Right ventricle myocardium superior (tissue), 1 donor: ENCODE measurements around the gene CRADD. TPM values are rescaled to one million over a fixed set of nuclear protein-coding genes. Genes with fewer than 3 reads are reported as not detected.
"Not testable (repeated sequence)": the region's sequence is repeated elsewhere in the genome, so short reads cannot be mapped to it uniquely, and the experiment has no call there.

Experiments
- ATAC-seq: fragments of 200-7000 bp; cut with Tn5 transposase; one replicate; pipeline ENCODE4 v1.9.1; 2020; ENCODE audit warnings: mild to moderate bottlenecking; ENCODE audit not compliant: poor library complexity
- DNase-seq: peaks from one replicate; pipeline ENCODE4 v3.0.0-alpha.2; 2020
- intact Hi-C: fragments of 100-400 bp; cut with DNase I; formaldehyde crosslinking; loops from one replicate; pipeline ENCODE4 v1.11.2; 2022
- long read RNA-seq: library from polyadenylated mRNA; unstranded; transcript quantifications from one replicate; pipeline ENCODE4 v2.0.0, GENCODE V29; 2021
- total RNA-seq: library from RNA; stranded (reverse); fragmentation: NEBNext Ultra II Directional; extraction: Animal tissue kit (Norgen Biotek cat#: 25700); gene quantifications from one replicate; pipeline ENCODE4 v1.2.1, GENCODE V29; 2021
- donor health status: DM: no; HTN: yes; CAD: no; lungs with severe emphysema.

Gene CRADD
- total RNA-seq, result 35.8 TPM
- long read RNA-seq, transcript CRADD-201 (3 exons, 1,169 nt), result major isoform, 25 of 35 reads
- long read RNA-seq, partial matches to known transcripts, result 1 of 35 reads
- long read RNA-seq, other reads (novel, unspliced or antisense), result 9 of 35 reads

GRCh38 chr12:93677195-93678064 is at the start of gene CRADD:
Gene CRADD, plus strand, starts transcription at chr12:93677375.
- DNase-seq (peak; percentile 80), ATAC-seq (peak; percentile 94)
- intact Hi-C loops, result loop anchor here (2.0 to 10.0 kb wide), 3 partner anchors 65 to 107 kb away; no protein-coding TSS in a partner anchor

GRCh38 chr12:93632383-93632782 is 44.8 kb upstream of the CRADD start:
- no peak for ATAC-seq
- no peak for DNase-seq
- intact Hi-C loops, result no loop called here

GRCh38 chr12:93634416-93634815 is 42.8 kb upstream of the CRADD start:
- no peak for DNase-seq
- intact Hi-C loops, result no loop called here
- ATAC-seq, result no peak

- intact Hi-C loops, result no loop called here
- no peak for ATAC-seq
- no peak for DNase-seq
Observed at GRCh38 chr12:93636708-93637107, 40.5 kb upstream of the CRADD start.

GRCh38 chr12:93638095-93638494 is 39.1 kb upstream of the CRADD start:
- no peak for DNase-seq
- intact Hi-C loops, result no loop called here
- ATAC-seq, result no peak

- intact Hi-C loops, result no loop called here
- ATAC-seq, result no peak
- no peak for DNase-seq
Observed at GRCh38 chr12:93638954-93639353, 38.2 kb upstream of the CRADD start.

GRCh38 chr12:93639406-93639805 is 37.8 kb upstream of the CRADD start:
- DNase-seq (no peak), ATAC-seq (no peak)
- intact Hi-C loops, result no loop called here

GRCh38 chr12:93641380-93641779 is 35.8 kb upstream of the CRADD start:
- ATAC-seq, intact Hi-C loops, DNase-seq: not testable (repeated sequence)

- intact Hi-C loops, result no loop called here
- no peak for ATAC-seq
- DNase-seq, result no peak
Observed at GRCh38 chr12:93642751-93643150, 34.4 kb upstream of the CRADD start.

GRCh38 chr12:93645702-93646101 is 31.5 kb upstream of the CRADD start:
- DNase-seq (no peak), ATAC-seq (no peak)
- intact Hi-C loops, result no loop called here

GRCh38 chr12:93650626-93651025 is 26.5 kb upstream of the CRADD start:
- intact Hi-C loops, result no loop called here
- no peak for DNase-seq
- no peak for ATAC-seq

- ATAC-seq (no peak), DNase-seq (no peak)
- intact Hi-C loops, result no loop called here
Observed at GRCh38 chr12:93653079-93653478, 24.1 kb upstream of the CRADD start.

- ATAC-seq, result no peak
- DNase-seq, result no peak
- intact Hi-C loops, result no loop called here
Observed at GRCh38 chr12:93653712-93654111, 23.5 kb upstream of the CRADD start.

- DNase-seq (no peak), ATAC-seq (no peak)
- intact Hi-C loops, result no loop called here
Observed at GRCh38 chr12:93654421-93654820, 22.8 kb upstream of the CRADD start.

- DNase-seq (no peak), ATAC-seq (no peak)
- intact Hi-C loops, result no loop called here
Observed at GRCh38 chr12:93657071-93657470, 20.1 kb upstream of the CRADD start.

GRCh38 chr12:93661021-93661420 is 16.2 kb upstream of the CRADD start:
- intact Hi-C loops, result no loop called here
- ATAC-seq (no peak), DNase-seq (no peak)

GRCh38 chr12:93663006-93663728 is 14.0 kb upstream of the CRADD start:
- ATAC-seq, result peak; percentile 80
- DNase-seq, result peak; percentile 47
- intact Hi-C loops, result no loop called here

GRCh38 chr12:93663729-93664084 is 13.5 kb upstream of the CRADD start:
- no peak for DNase-seq
- intact Hi-C loops, result no loop called here
- no peak for ATAC-seq

- DNase-seq (no peak), ATAC-seq (no peak)
- intact Hi-C loops, result no loop called here
Observed at GRCh38 chr12:93664573-93665138, 12.5 kb upstream of the CRADD start.

GRCh38 chr12:93667672-93668071 is 9.5 kb upstream of the CRADD start:
- ATAC-seq, result no peak
- intact Hi-C loops, result no loop called here
- no peak for DNase-seq
